WTC11 (cell line): ENCODE data around the gene GGCT. TPM values are rescaled to one million over a fixed set of nuclear protein-coding genes. Genes with fewer than 3 reads are reported as not detected.

Experiments
- ATAC-seq: fragments of 200-7000 bp; cut with Tn5 transposase; 2 replicates; pipeline ENCODE4 v1.10.0; 2021; ENCODE audit warnings: mild to moderate bottlenecking, moderate library complexity
- CTCF ChIA-PET: fragments of 300-600 bp; sonication (Branson Sonifier 250); formaldehyde crosslinking; loops from one replicate; lab custom pipeline; 2021; ENCODE audit warnings: antibody characterized with exemption; lab: Charles Lee
- POLR2A ChIA-PET: fragments of 350-600 bp; sonication (Branson Sonifier 250); formaldehyde crosslinking; loops from one replicate; lab custom pipeline; 2021; ENCODE audit warnings: antibody characterized with exemption; lab: Charles Lee
- DNase-seq: peaks from one replicate; pipeline ENCODE4 v3.0.0; 2021; ENCODE audit warnings: low spot score
- H3K27ac Mint-ChIP-seq: 2 replicates; pipeline ENCODE4 v1.8.0; 2021; ENCODE audit warnings: mixed read lengths
- H3K27me3 Mint-ChIP-seq: 2 replicates; pipeline ENCODE4 v1.8.0; 2021; ENCODE audit warnings: low read depth, mild to moderate bottlenecking, moderate library complexity, mixed read lengths
- H3K36me3 Mint-ChIP-seq: 2 replicates; pipeline ENCODE4 v1.8.0; 2021; ENCODE audit warnings: mixed read lengths
- H3K4me1 Mint-ChIP-seq: 2 replicates; pipeline ENCODE4 v1.8.0; 2022; ENCODE audit warnings: mixed read lengths
- H3K4me3 Mint-ChIP-seq: 2 replicates; pipeline ENCODE4 v1.8.0; 2021; ENCODE audit warnings: mild to moderate bottlenecking, moderate library complexity, mixed read lengths
- H3K9me3 Mint-ChIP-seq: 2 replicates; pipeline ENCODE4 v1.8.0; 2021; ENCODE audit warnings: mixed read lengths
- AR ChIP-seq: fragments of 250-450 bp; sonication (Bioruptor Pico); IDR thresholded peaks from 2 replicates; pipeline ENCODE4 v1.9.0; 2021; ENCODE audit warnings: mild to moderate bottlenecking
- ATF1 ChIP-seq: sonication (generic); formaldehyde crosslinking; IDR thresholded peaks from 2 replicates; pipeline ENCODE4 v1.8.1; 2023; ENCODE audit warnings: mild to moderate bottlenecking, moderate library complexity, missing genetic modification reagents
- ATF3 ChIP-seq: sonication (generic); formaldehyde crosslinking; conservative IDR thresholded peaks from 2 replicates; pipeline ENCODE4 v1.8.1; 2022; ENCODE audit warnings: mild to moderate bottlenecking, missing genetic modification reagents
- E2F1 ChIP-seq: sonication (generic); formaldehyde crosslinking; IDR thresholded peaks from 2 replicates; pipeline ENCODE4 v1.8.0; 2022; ENCODE audit warnings: mild to moderate bottlenecking, missing genetic modification reagents
- E2F4 ChIP-seq: sonication (generic); formaldehyde crosslinking; IDR thresholded peaks from 2 replicates; pipeline ENCODE4 v1.8.1; 2022; ENCODE audit warnings: low read depth, mild to moderate bottlenecking, moderate library complexity, missing genetic modification reagents, borderline replicate concordance
- FOXK1 ChIP-seq: sonication (generic); formaldehyde crosslinking; IDR thresholded peaks from 2 replicates; pipeline ENCODE4 v1.8.0; 2022; ENCODE audit warnings: mild to moderate bottlenecking, moderate library complexity, missing genetic modification reagents
- FOXP1 ChIP-seq: sonication (generic); formaldehyde crosslinking; IDR thresholded peaks from 2 replicates; pipeline ENCODE4 v1.8.0; 2022; ENCODE audit warnings: missing genetic modification reagents, mild to moderate bottlenecking, moderate library complexity, borderline replicate concordance
- HMGA2 ChIP-seq: fragments of 250-450 bp; sonication (Bioruptor Pico); IDR thresholded peaks from 2 replicates; pipeline ENCODE4 v1.4.0; 2021; ENCODE audit warnings: mild to moderate bottlenecking, moderate library complexity
- HMGXB4 ChIP-seq: sonication (generic); formaldehyde crosslinking; IDR thresholded peaks from 2 replicates; pipeline ENCODE4 v1.8.1; 2023; ENCODE audit warnings: mild to moderate bottlenecking, moderate library complexity, missing genetic modification reagents
- IRF1 ChIP-seq: sonication (generic); formaldehyde crosslinking; IDR thresholded peaks from 2 replicates; pipeline ENCODE4 v1.8.0; 2023; ENCODE audit warnings: missing genetic modification reagents
- JUN ChIP-seq: sonication (generic); formaldehyde crosslinking; IDR thresholded peaks from 2 replicates; pipeline ENCODE4 v1.8.0; 2023; ENCODE audit warnings: mild to moderate bottlenecking, missing genetic modification reagents
- MYBL2 ChIP-seq: sonication (generic); formaldehyde crosslinking; IDR thresholded peaks from 2 replicates; pipeline ENCODE4 v1.8.1; 2023; ENCODE audit warnings: mild to moderate bottlenecking, moderate library complexity, missing genetic modification reagents
- NR1H2 ChIP-seq: sonication (generic); formaldehyde crosslinking; IDR thresholded peaks from 2 replicates; pipeline ENCODE4 v1.9.0; 2021; ENCODE audit warnings: mild to moderate bottlenecking, moderate library complexity, missing genetic modification reagents
- PRRX2 ChIP-seq: fragments of 250-450 bp; sonication (Bioruptor Pico); IDR thresholded peaks from 2 replicates; pipeline ENCODE4 v1.8.0; 2021; ENCODE audit warnings: mild to moderate bottlenecking
- SMAD3 ChIP-seq: sonication (generic); formaldehyde crosslinking; IDR thresholded peaks from 2 replicates; pipeline ENCODE4 v1.8.0; 2022; ENCODE audit warnings: missing genetic modification reagents, mild to moderate bottlenecking, borderline replicate concordance
- ZBTB43 ChIP-seq: sonication (generic); formaldehyde crosslinking; IDR thresholded peaks from 2 replicates; pipeline ENCODE4 v1.8.1; 2023; ENCODE audit warnings: mild to moderate bottlenecking, missing genetic modification reagents
- ZNF219 ChIP-seq: sonication (generic); formaldehyde crosslinking; IDR thresholded peaks from 2 replicates; pipeline ENCODE4 v1.8.0; 2023; ENCODE audit warnings: missing genetic modification reagents, mild to moderate bottlenecking, borderline replicate concordance
- ZNF317 ChIP-seq: sonication (generic); formaldehyde crosslinking; IDR thresholded peaks from 2 replicates; pipeline ENCODE4 v1.8.1; 2023; ENCODE audit warnings: low read depth, mild to moderate bottlenecking, moderate library complexity, missing genetic modification reagents, borderline replicate concordance
- ZNF423 ChIP-seq: fragments of 250-450 bp; sonication (Bioruptor Pico); IDR thresholded peaks from 2 replicates; pipeline ENCODE4 v2.1.2; 2022; ENCODE audit warnings: mild to moderate bottlenecking, moderate library complexity
- ZNF512 ChIP-seq: sonication (generic); formaldehyde crosslinking; IDR thresholded peaks from 2 replicates; pipeline ENCODE4 v1.8.1; 2022; ENCODE audit warnings: missing genetic modification reagents, borderline replicate concordance
- ZSCAN18 ChIP-seq: fragments of 250-450 bp; sonication (Bioruptor Pico); IDR thresholded peaks from 2 replicates; pipeline ENCODE4 v2.1.2; 2022; ENCODE audit warnings: mild to moderate bottlenecking, moderate library complexity
- total RNA-seq: library from RNA; stranded (reverse); gene quantifications from 3 replicates; pipeline ENCODE4 v1.2.3, GENCODE V29; 2021

Gene GGCT
- total RNA-seq, 1 experiment from 2014 or later, result 95.4 TPM

- H3K4me1 Mint-ChIP-seq, result peaks cover 21% of the 10 kb centered on the region
- H3K36me3 Mint-ChIP-seq, result no peaks in the 10 kb centered on the region
- H3K27me3 Mint-ChIP-seq, result no peaks in the 10 kb centered on the region
- no peak for DNase-seq
- TF ChIP-seq E2F4, result no peak
- TF ChIP-seq AR (CRISPR knock-in tag), result no peak
- TF ChIP-seq ZBTB43 (CRISPR knock-in tag), result no peak
- TF ChIP-seq HMGA2, result no peak
- TF ChIP-seq ZNF219 (CRISPR knock-in tag), result no peak
- TF ChIP-seq MYBL2 (CRISPR knock-in tag), result no peak
- no peak for TF ChIP-seq ZSCAN18 (CRISPR knock-in tag)
- no peak for TF ChIP-seq E2F1 (CRISPR knock-in tag)
- TF ChIP-seq ZNF317 (CRISPR knock-in tag), result no peak
- no peak for TF ChIP-seq NR1H2
- TF ChIP-seq JUN (CRISPR knock-in tag), result no peak
- TF ChIP-seq HMGXB4 (CRISPR knock-in tag), result no peak
- TF ChIP-seq FOXP1 (CRISPR knock-in tag), result no peak
- ATAC-seq, result no peak
- no peak overlapping the region for H3K4me3 Mint-ChIP-seq
- ChIA-PET CTCF (interaction anchor here (1.7 kb wide), 1 partner anchor 96 kb away, joined by 9 read pairs; no protein-coding TSS in a partner anchor), POLR2A (no interaction called here)
- no peak overlapping the region for H3K27ac Mint-ChIP-seq
- H3K9me3 Mint-ChIP-seq, result no peaks in the 10 kb centered on the region
These were observed 36.6 kb downstream of the GGCT start for GRCh38 chr7:30468041-30468440.

GRCh38 chr7:30467271-30467670 is 37.4 kb downstream of the GGCT start:
- ATAC-seq (no peak), DNase-seq (no peak)
- POLR2A ChIA-PET, result no interaction called here
- Mint-ChIP-seq H3K4me1 (peaks cover 21% of the 10 kb centered on the region), H3K27ac (peak overlapping the region; percentile 22; the same call in 1 of the 2 replicates), H3K27me3 (no peaks in the 10 kb centered on the region), H3K9me3 (no peaks in the 10 kb centered on the region), H3K36me3 (no peaks in the 10 kb centered on the region), H3K4me3 (no peak overlapping the region)
- CTCF ChIA-PET, result no interaction called here
- TF ChIP-seq PRRX2 (no peak), FOXK1 (no peak), IRF1 (CRISPR knock-in tag) (no peak), ZNF423 (CRISPR knock-in tag) (no peak), SMAD3 (CRISPR knock-in tag) (no peak), ZNF512 (no peak), ATF1 (no peak), ATF3 (no peak), HMGXB4 (CRISPR knock-in tag) (no peak)
